CD4-positive, alpha-beta T cell (primary cell): ENCODE data around the gene SCAPER. TPM values are rescaled to one million over a fixed set of nuclear protein-coding genes. Genes with fewer than 3 reads are reported as not detected.
A peak's percentile ranks its signal among the peaks of the same experiment; 100 is the strongest.

Source experiments
- ATAC-seq: fragments of 200-7000 bp; cut with Tn5 transposase; one replicate; pipeline ENCODE4 v1.10.0; 2022; ENCODE audit warnings: mild to moderate bottlenecking; ENCODE audit not compliant: poor library complexity
- CTCF ChIA-PET: fragments of 350-600 bp; sonication (Branson Sonifier 250); formaldehyde crosslinking; loops from one replicate; lab custom pipeline; 2021; ENCODE audit warnings: antibody characterized with exemption, inconsistent platforms; lab: Charles Lee
- POLR2A ChIA-PET: fragments of 350-600 bp; sonication (Branson Sonifier 250); formaldehyde crosslinking; loops from one replicate; lab custom pipeline; 2021; ENCODE audit warnings: antibody characterized with exemption, inconsistent platforms; lab: Charles Lee
- DNase-seq, 14 experiments: peaks; one replicate each; pipeline ENCODE4 v3.0.0-alpha.2; 2013 to 2020; ENCODE audit warnings: mixed read lengths in 2 of 14
- H3K27ac ChIP-seq, 2 donors: one replicate each; pipeline versions ENCODE4 v1.5.1 to v1.7.0; 2013; ENCODE audit warnings: low read length in 2 of 2, low read depth in 1 of 2, mild to moderate bottlenecking in 1 of 2
- H3K27me3 ChIP-seq, 2 experiments: 1 replicate in 1 of 2; 2 replicates in 1 of 2; pipeline versions ENCODE4 v1.6.1 to v1.7.0; 2013; ENCODE audit warnings: low read length in 2 of 2, control low read depth in 1 of 2, mild to moderate bottlenecking in 1 of 2, moderate library complexity in 1 of 2; ENCODE audit not compliant: insufficient read depth in 2 of 2, control insufficient read depth in 1 of 2
- H3K36me3 ChIP-seq: one replicate; pipeline ENCODE4 v1.6.1; 2013; ENCODE audit warnings: low read length, control low read depth; ENCODE audit not compliant: insufficient read depth
- H3K4me1 ChIP-seq: one replicate; pipeline ENCODE4 v1.6.1; 2013; ENCODE audit warnings: low read length, control low read depth; ENCODE audit not compliant: insufficient read depth
- H3K4me3 ChIP-seq: one replicate; pipeline ENCODE4 v1.5.1; 2013; ENCODE audit warnings: mild to moderate bottlenecking, low read length, moderate library complexity
- H3K9me3 ChIP-seq, 2 experiments: 1 replicate in 1 of 2; 2 replicates in 1 of 2; pipeline versions ENCODE4 v1.6.1 to v1.7.0; 2013; ENCODE audit warnings: low read length in 2 of 2, mild to moderate bottlenecking in 2 of 2, control low read depth in 1 of 2, moderate library complexity in 1 of 2; ENCODE audit not compliant: control insufficient read depth in 1 of 2, insufficient read depth in 1 of 2
- H3K27ac Mint-ChIP-seq: one replicate; pipeline ENCODE4 v1.8.0; 2020; ENCODE audit warnings: mixed read lengths
- H3K27me3 Mint-ChIP-seq: one replicate; pipeline ENCODE4 v1.8.0; 2021; ENCODE audit warnings: mixed read lengths
- H3K36me3 Mint-ChIP-seq: one replicate; pipeline ENCODE4 v1.8.0; 2021; ENCODE audit warnings: low read depth, mixed read lengths
- H3K4me1 Mint-ChIP-seq: one replicate; pipeline ENCODE4 v1.8.0; 2021; ENCODE audit warnings: low read depth, mixed read lengths
- H3K4me3 Mint-ChIP-seq: one replicate; pipeline ENCODE4 v1.8.0; 2020; ENCODE audit warnings: mild to moderate bottlenecking, mixed read lengths
- H3K9me3 Mint-ChIP-seq: one replicate; pipeline ENCODE4 v1.8.0; 2020; ENCODE audit warnings: mixed read lengths
- intact Hi-C, 2 experiments: fragments of 100-400 bp; cut with DNase I in 1 of 2; cut with micrococcal nuclease in 1 of 2; formaldehyde crosslinking; loops; one replicate each; pipeline versions ENCODE4 v1.15.1 to v1.9.0; 2023 to 2025; cut with DNase I, micrococcal nuclease
- total RNA-seq, 174 experiments: library from RNA in 2 of 174; stranded (reverse) in 2 of 174; gene quantifications; one replicate each; pipeline ENCODE4 v1.2.3 and lab custom pipeline; 2021 to 2026
- TF ChIP-seq, protein P1 (sequence below): fragments of 200-600 bp; IDR thresholded peaks from one replicate; pipeline ENCODE4 v1.8.0; 2022; ENCODE audit warnings: antibody characterized with exemption, mild to moderate bottlenecking

The SCAPER gene
- total RNA-seq, 2 experiments from 2014 or later, result 40.3 to 41.2 TPM

DNA sequence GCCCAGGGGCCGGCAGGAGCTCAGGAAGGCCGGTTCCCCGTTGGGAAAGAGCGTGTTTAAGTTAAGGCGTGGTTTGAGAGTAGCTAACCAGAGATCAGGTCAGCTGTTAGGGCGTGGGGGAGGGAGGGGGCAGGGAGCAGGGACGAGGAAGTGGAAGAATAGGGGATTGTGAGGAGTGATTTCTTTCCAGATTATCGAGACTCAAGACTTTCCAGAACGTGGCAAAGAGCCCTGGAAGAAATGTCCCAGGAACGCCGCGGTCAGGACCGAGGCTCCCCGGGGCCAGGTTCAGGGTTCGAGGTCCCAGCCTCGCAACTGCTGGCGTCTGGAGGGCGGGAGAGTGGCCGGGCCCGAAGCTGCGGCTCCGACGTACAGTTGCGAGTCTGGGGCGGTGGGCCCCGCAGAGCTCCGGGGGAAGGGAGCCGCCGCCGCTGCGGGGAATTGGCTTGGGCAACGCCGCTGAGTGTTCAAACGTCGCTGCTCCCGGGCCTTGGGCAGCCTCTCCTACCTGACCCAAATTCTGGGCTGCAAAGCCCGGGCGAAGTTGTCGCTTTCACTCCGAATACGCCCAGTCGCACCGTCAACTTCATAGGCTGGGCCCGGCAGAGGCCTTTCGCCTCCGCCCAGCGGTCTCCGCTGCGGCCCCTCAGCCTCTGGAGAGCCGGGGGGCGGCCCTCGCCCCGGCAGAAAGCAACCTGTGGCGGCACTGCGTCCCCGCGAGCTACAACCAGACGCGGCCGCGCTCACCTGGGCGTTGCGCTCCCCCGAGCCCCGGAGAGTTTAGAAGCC, 559.1 kb downstream of the SCAPER start:
- ChIA-PET POLR2A (interaction anchor here (0.5 to 1.6 kb wide), 3 partner anchors 10 to 90 kb away, joined by 4 read pairs; no protein-coding TSS in a partner anchor), CTCF (interaction anchor here (1.5 kb wide), 1 partner anchor 12 kb away, joined by 4 read pairs; no protein-coding TSS in a partner anchor)
- intact Hi-C loops, result no loop called here
- ATAC-seq, result peak; percentile 35
- Mint-ChIP-seq H3K36me3 (peaks cover 5% of the 10 kb centered on the region), H3K27ac (no peak overlapping the region), H3K27me3 (peaks cover 67% of the 10 kb centered on the region), H3K9me3 (no peaks in the 10 kb centered on the region), H3K4me1 (peaks cover 31% of the 10 kb centered on the region), H3K4me3 (peak overlapping the region; percentile 56)
- Histone ChIP-seq H3K4me3 (peak overlapping the region; percentile 38), H3K27me3 (peaks cover 57 to 73% of the 10 kb centered on the region in 2 experiments), H3K4me1 (peaks cover 40% of the 10 kb centered on the region), H3K36me3 (no peaks in the 10 kb centered on the region), H3K27ac (no peak overlapping the region), H3K9me3 (peaks cover 5 to 21% of the 10 kb centered on the region in 2 experiments)
- peak in 2 of 14 experiments; percentile 39 to 41 for DNase-seq
- TF ChIP-seq, protein P1, sequence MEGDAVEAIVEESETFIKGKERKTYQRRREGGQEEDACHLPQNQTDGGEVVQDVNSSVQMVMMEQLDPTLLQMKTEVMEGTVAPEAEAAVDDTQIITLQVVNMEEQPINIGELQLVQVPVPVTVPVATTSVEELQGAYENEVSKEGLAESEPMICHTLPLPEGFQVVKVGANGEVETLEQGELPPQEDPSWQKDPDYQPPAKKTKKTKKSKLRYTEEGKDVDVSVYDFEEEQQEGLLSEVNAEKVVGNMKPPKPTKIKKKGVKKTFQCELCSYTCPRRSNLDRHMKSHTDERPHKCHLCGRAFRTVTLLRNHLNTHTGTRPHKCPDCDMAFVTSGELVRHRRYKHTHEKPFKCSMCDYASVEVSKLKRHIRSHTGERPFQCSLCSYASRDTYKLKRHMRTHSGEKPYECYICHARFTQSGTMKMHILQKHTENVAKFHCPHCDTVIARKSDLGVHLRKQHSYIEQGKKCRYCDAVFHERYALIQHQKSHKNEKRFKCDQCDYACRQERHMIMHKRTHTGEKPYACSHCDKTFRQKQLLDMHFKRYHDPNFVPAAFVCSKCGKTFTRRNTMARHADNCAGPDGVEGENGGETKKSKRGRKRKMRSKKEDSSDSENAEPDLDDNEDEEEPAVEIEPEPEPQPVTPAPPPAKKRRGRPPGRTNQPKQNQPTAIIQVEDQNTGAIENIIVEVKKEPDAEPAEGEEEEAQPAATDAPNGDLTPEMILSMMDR, result no peak

- ChIA-PET CTCF (interaction anchor here (1.5 kb wide), 1 partner anchor 12 kb away, joined by 4 read pairs; no protein-coding TSS in a partner anchor), POLR2A (interaction anchor here (0.5 to 1.6 kb wide), 4 partner anchors 10 to 1878 kb away, joined by 3 to 4 read pairs (median 4); no protein-coding TSS in a partner anchor)
- TF ChIP-seq, protein P1, result no peak
- peaks cover 72% of the 10 kb centered on the region for H3K27me3 Mint-ChIP-seq
- H3K4me3 Mint-ChIP-seq, result peak overlapping the region; percentile 56
- no peaks in the 10 kb centered on the region for H3K9me3 Mint-ChIP-seq
- Histone ChIP-seq H3K27me3 (peaks cover 62 to 78% of the 10 kb centered on the region in 2 experiments), H3K4me3 (no peak overlapping the region), H3K4me1 (peaks cover 45% of the 10 kb centered on the region), H3K9me3 (peaks cover 5 to 26% of the 10 kb centered on the region in 2 experiments), H3K36me3 (no peaks in the 10 kb centered on the region), H3K27ac (no peak overlapping the region)
- H3K36me3 Mint-ChIP-seq, result peaks cover 5% of the 10 kb centered on the region
- intact Hi-C loops, result no loop called here
- no peak overlapping the region for H3K27ac Mint-ChIP-seq
- H3K4me1 Mint-ChIP-seq, result peaks cover 36% of the 10 kb centered on the region
- ATAC-seq (no peak), DNase-seq (no peak)
Observed at GRCh38 chr15:76345583-76345879, 559.6 kb downstream of the SCAPER start.

DNA sequence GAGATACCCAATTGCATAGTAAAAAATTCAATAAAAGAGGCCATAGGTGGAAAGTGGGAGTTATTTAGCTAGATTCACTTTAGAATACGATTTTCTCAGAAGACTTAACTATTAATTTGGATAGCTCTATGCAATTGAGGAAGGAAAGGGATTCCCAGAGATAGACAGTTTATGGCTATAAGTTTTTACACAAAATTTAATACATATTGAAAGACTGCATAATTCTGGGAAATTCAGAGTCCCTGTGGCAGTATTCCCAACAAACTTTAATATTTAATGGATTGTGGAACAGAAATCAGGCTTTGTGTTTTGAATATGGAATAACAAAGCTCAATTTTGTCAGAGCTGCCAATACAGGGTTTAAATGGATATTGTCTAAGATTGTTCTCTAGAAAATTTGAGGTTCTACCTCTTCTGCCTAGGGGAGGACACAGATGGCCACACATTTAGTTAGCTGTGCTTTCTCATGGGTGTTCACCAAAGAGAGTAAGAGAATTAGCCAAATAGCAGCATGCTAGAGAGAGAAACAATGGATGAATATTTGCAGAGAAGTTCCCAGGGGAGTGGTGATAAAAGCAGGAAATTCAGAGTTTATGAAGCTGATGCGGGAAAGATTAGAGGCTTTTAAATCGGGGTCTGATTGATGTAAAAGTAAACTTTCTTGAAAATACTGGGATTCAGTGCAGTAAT, 560.1 kb downstream of the SCAPER start:
- Histone ChIP-seq H3K36me3 (no peaks in the 10 kb centered on the region), H3K4me1 (peaks cover 50% of the 10 kb centered on the region), H3K4me3 (no peak overlapping the region), H3K27ac (no peak overlapping the region), H3K27me3 (peaks cover 67 to 83% of the 10 kb centered on the region in 2 experiments), H3K9me3 (peaks cover 5 to 31% of the 10 kb centered on the region in 2 experiments)
- TF ChIP-seq, protein P1, result no peak
- no peak overlapping the region for H3K27ac Mint-ChIP-seq
- DNase-seq (no peak), ATAC-seq (no peak)
- POLR2A ChIA-PET, result interaction anchor here (0.6 to 1.6 kb wide), 3 partner anchors 9 to 1877 kb away, joined by 3 to 4 read pairs (median 4); no protein-coding TSS in a partner anchor
- peak overlapping the region; percentile 56 for H3K4me3 Mint-ChIP-seq
- H3K27me3 Mint-ChIP-seq, result peaks cover 77% of the 10 kb centered on the region
- peaks cover 41% of the 10 kb centered on the region for H3K4me1 Mint-ChIP-seq
- intact Hi-C loops, result no loop called here
- H3K36me3 Mint-ChIP-seq, result peaks cover 5% of the 10 kb centered on the region
- no peaks in the 10 kb centered on the region for H3K9me3 Mint-ChIP-seq
- CTCF ChIA-PET, result interaction anchor here (1.4 to 1.5 kb wide), 2 partner anchors 10 to 11 kb away, joined by 3 to 4 read pairs; no protein-coding TSS in a partner anchor
